ENCODE results near the gene LAMB3. TPM values are rescaled to one million over a fixed set of nuclear protein-coding genes. Genes with fewer than 3 reads are reported as not detected.

Gene LAMB3
- polyA plus RNA-seq, 1 of the 3 experiments (the other 2 are of a cell fraction) = 18.0 TPM

- H4K20me1 ChIP-seq (ENCODE audit: insufficient read depth) = no peaks in the 10 kb centered on the region
- no peaks in the 10 kb centered on the region for H3K9me3 ChIP-seq
- peak overlapping the region; percentile 56 for H3K4me2 ChIP-seq
- H3K4me3 ChIP-seq (ENCODE audit: low read depth in 2 of 2, low read length in 1 of 2) = no peak overlapping the region
- peaks cover 51 to 65% of the 10 kb centered on the region in 2 experiments for H3K4me1 ChIP-seq (ENCODE audit: control insufficient read depth in 1 of 2, insufficient read depth in 2 of 2, low read depth in 1 of 2, low read length in 1 of 2)
- H3K9me2 ChIP-seq = no peaks in the 10 kb centered on the region
- 88% methylated on average over 3 of the region's 4 CpGs for WGBS (ENCODE audit: low lambda C conversion rate)
- no peak for TF ChIP-seq RCOR1 (IDR thresholded peaks at IDR 0.05; ENCODE audit: low read length)
- TF ChIP-seq SIN3A (IDR thresholded peaks at IDR 0.05; ENCODE audit: borderline replicate concordance, low read depth, low read length) = no peak
- no peak for TF ChIP-seq FOXM1 (IDR thresholded peaks at IDR 0.05; ENCODE audit: low read depth)
- no peak for TF ChIP-seq TCF12 (IDR thresholded peaks at IDR 0.05)
- TF ChIP-seq, protein P1, sequence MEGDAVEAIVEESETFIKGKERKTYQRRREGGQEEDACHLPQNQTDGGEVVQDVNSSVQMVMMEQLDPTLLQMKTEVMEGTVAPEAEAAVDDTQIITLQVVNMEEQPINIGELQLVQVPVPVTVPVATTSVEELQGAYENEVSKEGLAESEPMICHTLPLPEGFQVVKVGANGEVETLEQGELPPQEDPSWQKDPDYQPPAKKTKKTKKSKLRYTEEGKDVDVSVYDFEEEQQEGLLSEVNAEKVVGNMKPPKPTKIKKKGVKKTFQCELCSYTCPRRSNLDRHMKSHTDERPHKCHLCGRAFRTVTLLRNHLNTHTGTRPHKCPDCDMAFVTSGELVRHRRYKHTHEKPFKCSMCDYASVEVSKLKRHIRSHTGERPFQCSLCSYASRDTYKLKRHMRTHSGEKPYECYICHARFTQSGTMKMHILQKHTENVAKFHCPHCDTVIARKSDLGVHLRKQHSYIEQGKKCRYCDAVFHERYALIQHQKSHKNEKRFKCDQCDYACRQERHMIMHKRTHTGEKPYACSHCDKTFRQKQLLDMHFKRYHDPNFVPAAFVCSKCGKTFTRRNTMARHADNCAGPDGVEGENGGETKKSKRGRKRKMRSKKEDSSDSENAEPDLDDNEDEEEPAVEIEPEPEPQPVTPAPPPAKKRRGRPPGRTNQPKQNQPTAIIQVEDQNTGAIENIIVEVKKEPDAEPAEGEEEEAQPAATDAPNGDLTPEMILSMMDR (IDR thresholded peaks at IDR 0.05) = no peak
- no peak for TF ChIP-seq RFX5 (IDR thresholded peaks at IDR 0.05; ENCODE audit: low read length)
- no peak for TF ChIP-seq EZH2phosphoT487 (IDR thresholded peaks at IDR 0.05; ENCODE audit: borderline replicate concordance, low read depth)
- TF ChIP-seq, protein P2, sequence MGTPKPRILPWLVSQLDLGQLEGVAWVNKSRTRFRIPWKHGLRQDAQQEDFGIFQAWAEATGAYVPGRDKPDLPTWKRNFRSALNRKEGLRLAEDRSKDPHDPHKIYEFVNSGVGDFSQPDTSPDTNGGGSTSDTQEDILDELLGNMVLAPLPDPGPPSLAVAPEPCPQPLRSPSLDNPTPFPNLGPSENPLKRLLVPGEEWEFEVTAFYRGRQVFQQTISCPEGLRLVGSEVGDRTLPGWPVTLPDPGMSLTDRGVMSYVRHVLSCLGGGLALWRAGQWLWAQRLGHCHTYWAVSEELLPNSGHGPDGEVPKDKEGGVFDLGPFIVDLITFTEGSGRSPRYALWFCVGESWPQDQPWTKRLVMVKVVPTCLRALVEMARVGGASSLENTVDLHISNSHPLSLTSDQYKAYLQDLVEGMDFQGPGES (IDR thresholded peaks at IDR 0.05; ENCODE audit: low read depth, low read length) = no peak
- no peak for TF ChIP-seq EP300 (IDR thresholded peaks at IDR 0.05; ENCODE audit: borderline replicate concordance in 1 of 2, low read depth in 1 of 2, low read length in 1 of 2)
- no peak for TF ChIP-seq GABPA (IDR thresholded peaks at IDR 0.05; ENCODE audit: low read depth)
- TF ChIP-seq MEF2A (IDR thresholded peaks at IDR 0.05; ENCODE audit: borderline replicate concordance, low read depth) = no peak
- CTCF ChIA-PET = no interaction called here
- H3K79me2 ChIP-seq (ENCODE audit: insufficient read depth) = no peaks in the 10 kb centered on the region; the same call in 1 of the 2 replicates
- DNase-seq = no peak
- H3K27me3 ChIP-seq (ENCODE audit: insufficient read depth) = no peaks in the 10 kb centered on the region
- no peaks in the 10 kb centered on the region for H3K36me3 ChIP-seq (replicated peaks in 1 of 2; ENCODE audit: control insufficient read depth in 1 of 2, insufficient read depth in 2 of 2, low read length in 1 of 2)
- peak overlapping the region in 1 of 2 experiments; percentile 97; a peak in 3 of 4 replicates for H3K27ac ChIP-seq (ENCODE audit: low read depth in 2 of 2, low read length in 1 of 2)
- peaks cover 22% of the 10 kb centered on the region for H3F3A ChIP-seq (replicated peaks; ENCODE audit: insufficient read depth)
- POLR2A ChIA-PET = no interaction called here
- H2AFZ ChIP-seq (ENCODE audit: low read depth) = no peak overlapping the region
- no peak overlapping the region for H3K9ac ChIP-seq
These were observed 5.1 kb downstream of the LAMB3 start for GRCh38 chr1:209647156-209647555.

DNA sequence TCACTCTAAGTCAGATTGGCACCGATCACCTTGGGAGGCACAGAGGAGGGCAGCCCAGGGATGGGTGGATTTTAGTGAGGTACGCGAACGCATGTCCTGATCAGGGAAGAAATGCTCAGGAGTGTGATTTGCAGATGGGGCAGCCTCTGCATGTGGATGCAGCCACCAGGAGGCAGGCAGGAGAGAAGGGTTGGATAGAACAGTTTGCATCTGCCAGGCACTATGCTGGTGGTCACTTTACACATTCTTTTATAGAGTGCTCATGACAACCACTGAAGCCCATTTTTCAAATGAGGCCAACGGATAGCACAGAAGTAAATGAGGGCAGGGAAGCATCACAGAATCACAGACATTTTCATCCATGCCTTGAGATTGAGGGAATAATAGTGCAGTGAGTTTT, 5.7 kb downstream of the LAMB3 start:
- CTCF ChIA-PET = interaction anchor here (0.6 to 1.9 kb wide), 3 partner anchors 18 to 80 kb away, joined by 3 to 6 read pairs (median 3); no protein-coding TSS in a partner anchor
- H4K20me1 ChIP-seq (ENCODE audit: insufficient read depth) = no peaks in the 10 kb centered on the region
- H3K9ac ChIP-seq = no peak overlapping the region
- no peak overlapping the region for H2AFZ ChIP-seq (ENCODE audit: low read depth)
- peaks cover 55 to 69% of the 10 kb centered on the region in 2 experiments for H3K4me1 ChIP-seq (ENCODE audit: control insufficient read depth in 1 of 2, insufficient read depth in 2 of 2, low read depth in 1 of 2, low read length in 1 of 2)
- H3F3A ChIP-seq (replicated peaks; ENCODE audit: insufficient read depth) = peaks cover 22% of the 10 kb centered on the region
- POLR2A ChIA-PET = interaction anchor here (0.6 kb wide), 1 partner anchor 684 kb away, joined by 3 read pairs; no protein-coding TSS in a partner anchor
- H3K27ac ChIP-seq (ENCODE audit: low read depth in 2 of 2, low read length in 1 of 2) = peak overlapping the region in 1 of 2 experiments; percentile 97; a peak in 1 of 4 replicates
- H3K36me3 ChIP-seq (replicated peaks in 1 of 2; ENCODE audit: control insufficient read depth in 1 of 2, insufficient read depth in 2 of 2, low read length in 1 of 2) = no peaks in the 10 kb centered on the region
- no peaks in the 10 kb centered on the region for H3K9me2 ChIP-seq
- H3K9me3 ChIP-seq = no peaks in the 10 kb centered on the region
- H3K4me3 ChIP-seq (ENCODE audit: low read depth in 2 of 2, low read length in 1 of 2) = no peak overlapping the region
- WGBS (ENCODE audit: low lambda C conversion rate) = 84% methylated on average over 5 of the region's 5 CpGs
- peak overlapping the region; percentile 56 for H3K4me2 ChIP-seq
- H3K27me3 ChIP-seq (ENCODE audit: insufficient read depth) = no peaks in the 10 kb centered on the region
- DNase-seq = no peak
- H3K79me2 ChIP-seq (ENCODE audit: insufficient read depth) = no peaks in the 10 kb centered on the region; the same call in 1 of the 2 replicates
- TF ChIP-seq TCF12 (IDR thresholded peaks at IDR 0.05) (peak; percentile 83), JUND (IDR thresholded peaks at IDR 0.05) (peak; percentile 29; the same call in 1 of the 2 replicates), FOSL2 (IDR thresholded peaks at IDR 0.05; ENCODE audit: borderline replicate concordance, low read depth) (peak; percentile 25; the same call in 1 of the 2 replicates), GABPA (IDR thresholded peaks at IDR 0.05; ENCODE audit: low read depth) (no peak), EZH2phosphoT487 (IDR thresholded peaks at IDR 0.05; ENCODE audit: borderline replicate concordance, low read depth) (no peak), EP300 (IDR thresholded peaks at IDR 0.05; ENCODE audit: borderline replicate concordance in 1 of 2, low read depth in 1 of 2, low read length in 1 of 2) (no peak), TAF1 (IDR thresholded peaks at IDR 0.05; ENCODE audit: borderline replicate concordance, low read depth, low read length) (no peak), MAX (IDR thresholded peaks at IDR 0.05; ENCODE audit: low read depth) (peak; percentile 69), NFIC (IDR thresholded peaks at IDR 0.05; ENCODE audit: borderline replicate concordance) (peak; percentile 63; the same call in 1 of the 2 replicates), RFX5 (IDR thresholded peaks at IDR 0.05; ENCODE audit: low read length) (no peak), NRF1 (IDR thresholded peaks at IDR 0.05; ENCODE audit: low read depth, low read length) (no peak), USF1 (IDR thresholded peaks at IDR 0.05; ENCODE audit: borderline replicate concordance, low read depth) (no peak), ELF1 (IDR thresholded peaks at IDR 0.05) (no peak), MXI1 (IDR thresholded peaks at IDR 0.05; ENCODE audit: low read depth, low read length) (no peak), POLR2AphosphoS5 (IDR thresholded peaks at IDR 0.05; ENCODE audit: low read depth, low read length) (no peak), SIN3A (IDR thresholded peaks at IDR 0.05; ENCODE audit: borderline replicate concordance, low read depth, low read length) (no peak), CHD2 (IDR thresholded peaks at IDR 0.05; ENCODE audit: low read length, partially characterized antibody) (no peak)
- TF ChIP-seq, protein P1 (IDR thresholded peaks at IDR 0.05) = peak; percentile 65
